H9 (cell line): ENCODE measurements around the gene FANK1. TPM values are rescaled to one million over a fixed set of nuclear protein-coding genes. Genes with fewer than 3 reads are reported as not detected.

Experiments used
- DNase-seq: peaks from one replicate; pipeline ENCODE4 v3.0.0-alpha.2; 2017
- H2AFZ ChIP-seq: one replicate; pipeline ENCODE4 v1.6.1; 2013; ENCODE audit warnings: mild to moderate bottlenecking, low read length, control low read depth, moderate library complexity
- H2AK5ac ChIP-seq: 2 replicates; pipeline ENCODE4 v1.6.1; 2013; ENCODE audit warnings: low read length, control low read depth, mixed read lengths; ENCODE audit not compliant: insufficient read length
- H2BK120ac ChIP-seq: one replicate; pipeline ENCODE4 v1.6.1; 2013; ENCODE audit warnings: low read depth, mild to moderate bottlenecking, low read length, control low read depth, inconsistent platforms; ENCODE audit not compliant: poor library complexity, severe bottlenecking
- H2BK12ac ChIP-seq: 2 replicates; pipeline ENCODE4 v1.6.1; 2013; ENCODE audit warnings: low read length, control low read depth, mixed read lengths, low read depth; ENCODE audit not compliant: insufficient read length
- H2BK15ac ChIP-seq: 2 replicates; pipeline ENCODE4 v1.6.1; 2013; ENCODE audit warnings: low read depth, low read length, control low read depth
- H2BK20ac ChIP-seq: one replicate; pipeline ENCODE4 v1.6.1; 2013; ENCODE audit warnings: low read depth, mild to moderate bottlenecking, low read length, control low read depth, inconsistent platforms; ENCODE audit not compliant: poor library complexity, severe bottlenecking
- H2BK5ac ChIP-seq: 2 replicates; pipeline ENCODE4 v1.6.1; 2013; ENCODE audit warnings: low read length, control low read depth, mixed read lengths; ENCODE audit not compliant: insufficient read length
- H3K14ac ChIP-seq: 2 replicates; pipeline ENCODE4 v1.6.1; 2013; ENCODE audit warnings: low read length, control low read depth; ENCODE audit not compliant: insufficient read depth
- H3K18ac ChIP-seq: 2 replicates; pipeline ENCODE4 v1.6.1; 2013; ENCODE audit warnings: low read depth, mild to moderate bottlenecking, mixed read lengths, low read length, control low read depth; ENCODE audit not compliant: insufficient read length
- H3K23ac ChIP-seq: 2 replicates; pipeline ENCODE4 v1.6.1; 2013; ENCODE audit warnings: low read length, control low read depth, mixed read lengths, low read depth; ENCODE audit not compliant: insufficient read length
- H3K23me2 ChIP-seq: 2 replicates; pipeline ENCODE4 v1.6.1; 2013; ENCODE audit warnings: low read depth, mild to moderate bottlenecking, mixed read lengths, low read length, control low read depth; ENCODE audit not compliant: insufficient read length, poor library complexity, severe bottlenecking
- H3K27ac ChIP-seq: 2 replicates; pipeline ENCODE4 v1.5.1; 2013; ENCODE audit warnings: low read length, control low read depth, mixed read lengths, low read depth; ENCODE audit not compliant: insufficient read length
- H3K27me3 ChIP-seq: 2 replicates; pipeline ENCODE4 v1.6.1; 2013; ENCODE audit warnings: low read length, control low read depth, inconsistent platforms; ENCODE audit not compliant: insufficient read depth
- H3K4ac ChIP-seq: 2 replicates; pipeline ENCODE4 v1.6.1; 2013; ENCODE audit warnings: low read depth, mild to moderate bottlenecking, control low read depth, inconsistent platforms, low read length, moderate library complexity
- H3K4me1 ChIP-seq: 2 replicates; pipeline ENCODE4 v1.6.1; 2013; ENCODE audit warnings: low read length, control low read depth, inconsistent platforms; ENCODE audit not compliant: insufficient read depth
- H3K4me2 ChIP-seq: 2 replicates; pipeline ENCODE4 v1.6.1; 2013; ENCODE audit warnings: low read length, control low read depth, mixed read lengths; ENCODE audit not compliant: insufficient read length, insufficient read depth
- H3K56ac ChIP-seq: 2 replicates; pipeline ENCODE4 v1.6.1; 2013; ENCODE audit warnings: low read depth, mild to moderate bottlenecking, mixed read lengths, low read length, control low read depth; ENCODE audit not compliant: insufficient read length
- H3K79me1 ChIP-seq: 2 replicates; pipeline ENCODE4 v1.6.1; 2013; ENCODE audit warnings: low read depth, mild to moderate bottlenecking, moderate library complexity, low read length, control low read depth, inconsistent platforms; ENCODE audit not compliant: insufficient read depth, poor library complexity, severe bottlenecking
- H3K79me2 ChIP-seq: 2 replicates; pipeline ENCODE4 v1.6.1; 2013; ENCODE audit warnings: low read length, control low read depth, inconsistent platforms; ENCODE audit not compliant: insufficient read depth
- H3K9ac ChIP-seq: 2 replicates; pipeline ENCODE4 v1.6.1; 2013; ENCODE audit warnings: low read length, control low read depth, mixed read lengths; ENCODE audit not compliant: insufficient read length; ENCODE audit errors: extremely low read depth
- H3K9me3 ChIP-seq: one replicate; pipeline ENCODE4 v1.6.1; 2013; ENCODE audit warnings: low read depth, low read length, inconsistent platforms; ENCODE audit not compliant: control insufficient read depth
- H3T11ph ChIP-seq: one replicate; pipeline ENCODE4 v1.6.1; 2013; ENCODE audit warnings: mild to moderate bottlenecking, low read length, control low read depth, inconsistent platforms
- H4K20me1 ChIP-seq: one replicate; pipeline ENCODE4 v1.6.1; 2013; ENCODE audit not compliant: control insufficient read depth, insufficient read length, insufficient read depth
- H4K5ac ChIP-seq: 2 replicates; pipeline ENCODE4 v1.6.1; 2013; ENCODE audit warnings: low read depth, mild to moderate bottlenecking, mixed read lengths, low read length, control low read depth; ENCODE audit not compliant: insufficient read length
- H4K8ac ChIP-seq: replicated peaks from 2 replicates; pipeline ENCODE4 v1.6.1; 2013; ENCODE audit warnings: low read length, control low read depth, mixed read lengths, low read depth; ENCODE audit not compliant: insufficient read length
- H4K91ac ChIP-seq: 2 replicates; pipeline ENCODE4 v1.6.1; 2013; ENCODE audit warnings: low read depth, mild to moderate bottlenecking, moderate library complexity, mixed read lengths, low read length, control low read depth; ENCODE audit not compliant: insufficient read length
- H3K27ac Mint-ChIP-seq, 3 experiments: 2 replicates in 2 of 3; 3 replicates in 1 of 3; pipeline ENCODE4 v1.8.0; 2020 to 2021; ENCODE audit warnings: mixed read lengths in 3 of 3, mild to moderate bottlenecking in 1 of 3, moderate library complexity in 1 of 3
- H3K27me3 Mint-ChIP-seq: 2 replicates; pipeline ENCODE4 v1.8.0; 2021; ENCODE audit warnings: low read depth, mild to moderate bottlenecking, moderate library complexity, mixed read lengths
- H3K36me3 Mint-ChIP-seq, 3 experiments: 2 replicates in 2 of 3; 3 replicates in 1 of 3; pipeline ENCODE4 v1.8.0; 2020 to 2021; ENCODE audit warnings: low read depth in 3 of 3, mixed read lengths in 3 of 3; ENCODE audit not compliant: insufficient read depth in 1 of 3
- H3K4me1 Mint-ChIP-seq, 2 experiments: 2 replicates each; pipeline ENCODE4 v1.8.0; 2020; ENCODE audit warnings: mixed read lengths in 2 of 2
- H3K4me3 Mint-ChIP-seq, 2 experiments: 2 replicates in 1 of 2; 3 replicates in 1 of 2; pipeline ENCODE4 v1.8.0; 2020 to 2021; ENCODE audit warnings: mild to moderate bottlenecking in 2 of 2, mixed read lengths in 2 of 2, moderate library complexity in 1 of 2
- H3K9me3 Mint-ChIP-seq, 2 experiments: 2 replicates in 1 of 2; 3 replicates in 1 of 2; pipeline ENCODE4 v1.8.0; 2020; ENCODE audit warnings: mild to moderate bottlenecking in 2 of 2, mixed read lengths in 2 of 2, moderate library complexity in 1 of 2
- CTCF ChIP-seq: fragments of 200-600 bp; sonication (generic); conservative IDR thresholded peaks from 3 replicates; pipeline ENCODE4 v1.8.0; 2021; ENCODE audit warnings: antibody characterized with exemption, mild to moderate bottlenecking
- WGBS: extraction: QIAGEN DNeasy Blood & Tissue Kit; methylation state at CpG from one replicate; pipeline ENCODE4 v1.1.7; 2013; ENCODE audit warnings: missing lambda C conversion rate, low lambda C conversion rate, mixed read lengths; ENCODE audit not compliant: insufficient read length; ENCODE audit errors: extremely low coverage; 5-methylcytosine and 5-hydroxymethylcytosine counted together
- total RNA-seq: library from RNA; stranded (reverse); gene quantifications from 2 replicates; pipeline ENCODE4 v1.2.1, GENCODE V29; 2021

FANK1 gene
- total RNA-seq, 1 experiment from 2014 or later = 0.68 TPM

GRCh38 chr10:126004752-126005151 is 108.4 kb downstream of the FANK1 start:
- Mint-ChIP-seq H3K27me3 (no peaks in the 10 kb centered on the region), H3K4me1 (peaks cover 0 to under 1% of the 10 kb centered on the region in 2 experiments; a peak in 1 of 4 replicates), H3K36me3 (no peaks in the 10 kb centered on the region), H3K9me3 (no peaks in the 10 kb centered on the region), H3K27ac (no peak overlapping the region), H3K4me3 (no peak overlapping the region)
- H3K56ac ChIP-seq = no peak overlapping the region
- H4K8ac ChIP-seq = no peak overlapping the region
- H3K27ac ChIP-seq = no peak overlapping the region
- no CpG with 5 or more reads among the region's 8 CpGs for WGBS
- no peak overlapping the region for H3T11ph ChIP-seq
- H3K23me2 ChIP-seq = no peaks in the 10 kb centered on the region
- H2BK12ac ChIP-seq = no peak overlapping the region
- TF ChIP-seq CTCF = no peak
- no peak overlapping the region for H2BK15ac ChIP-seq
- H2AFZ ChIP-seq = no peak overlapping the region
- H3K14ac ChIP-seq = no peak overlapping the region
- H3K79me2 ChIP-seq = no peaks in the 10 kb centered on the region
- no peak overlapping the region for H2BK5ac ChIP-seq
- no peak overlapping the region for H2BK120ac ChIP-seq
- no peaks in the 10 kb centered on the region for H4K20me1 ChIP-seq
- no peak for DNase-seq
- no peak overlapping the region for H2AK5ac ChIP-seq
- H4K91ac ChIP-seq = no peak overlapping the region
- no peaks in the 10 kb centered on the region for H3K4me1 ChIP-seq
- H2BK20ac ChIP-seq = no peak overlapping the region
- H3K9me3 ChIP-seq = no peaks in the 10 kb centered on the region
- H3K27me3 ChIP-seq = no peaks in the 10 kb centered on the region
- H3K4ac ChIP-seq = no peak overlapping the region
- no peak overlapping the region for H3K18ac ChIP-seq
- H3K9ac ChIP-seq = no peak overlapping the region
- H3K4me2 ChIP-seq = no peak overlapping the region
- no peaks in the 10 kb centered on the region for H3K79me1 ChIP-seq
- H3K23ac ChIP-seq = no peak overlapping the region
- no peak overlapping the region for H4K5ac ChIP-seq
